ENCODE data around the gene AIMP1.
A peak's percentile ranks its signal among the peaks of the same experiment; 100 is the strongest.
"Not testable (repeated sequence)": the region's sequence is repeated elsewhere in the genome, so short reads cannot be mapped to it uniquely, and the experiment has no call there.

AIMP1 gene

GRCh38 chr4:106355193-106355592 lies 38.8 kb downstream of the AIMP1 start:
- no peak for DNase-seq

GRCh38 chr4:106358899-106359298 lies 42.5 kb downstream of the AIMP1 start:
- peak; percentile 55 to 61 for DNase-seq

GRCh38 chr4:106362086-106362825 lies 45.9 kb downstream of the AIMP1 start:
- no peak for DNase-seq

GRCh38 chr4:106364282-106364681 lies 47.9 kb downstream of the AIMP1 start:
- DNase-seq = no peak

GRCh38 chr4:106365613-106366012 lies 49.3 kb downstream of the AIMP1 start:
- peak; percentile 63 to 67 for DNase-seq

- no peak for DNase-seq
Observed at GRCh38 chr4:106366026-106366425, 49.7 kb downstream of the AIMP1 start.

GRCh38 chr4:106367072-106367471 lies 50.7 kb downstream of the AIMP1 start:
- DNase-seq = no peak

- no peak for DNase-seq
Observed at GRCh38 chr4:106368678-106369077, 52.3 kb downstream of the AIMP1 start, which contains the start of gene GIMD1. TSS of gene GIMD1 (minus strand) at chr4:106368778. CDS start at chr4:106367435, 1,343 bp downstream.

GRCh38 chr4:106369456-106370060 lies 53.2 kb downstream of the AIMP1 start:
- peak; percentile 89 to 94 for DNase-seq

GRCh38 chr4:106370214-106370613 lies 53.9 kb downstream of the AIMP1 start:
- DNase-seq = peak; percentile 28 to 40

GRCh38 chr4:106371161-106371560 lies 54.8 kb downstream of the AIMP1 start:
- no peak for DNase-seq

- DNase-seq = no peak
Observed at GRCh38 chr4:106373026-106373425, 56.7 kb downstream of the AIMP1 start.

GRCh38 chr4:106380179-106380578 lies 63.8 kb downstream of the AIMP1 start:
- no peak for DNase-seq

GRCh38 chr4:106384878-106385277 lies 68.5 kb downstream of the AIMP1 start:
- no peak for DNase-seq

GRCh38 chr4:106385853-106386393 lies 69.6 kb downstream of the AIMP1 start:
- no peak for DNase-seq

- no peak for DNase-seq
Observed at GRCh38 chr4:106395582-106395981, 79.2 kb downstream of the AIMP1 start.

GRCh38 chr4:106398898-106399297 lies 82.5 kb downstream of the AIMP1 start:
- not testable (repeated sequence) for DNase-seq

All from Kasumi-1 (cell line).